Right ventricle myocardium inferior (tissue), 1 donor: ENCODE results near the gene ZNF366. TPM values are rescaled to one million over a fixed set of nuclear protein-coding genes. Genes with fewer than 3 reads are reported as not detected.

Experiments used
- ATAC-seq: fragments of 200-7000 bp; cut with Tn5 transposase; one replicate; pipeline ENCODE4 v1.9.1; 2020; ENCODE audit warnings: mild to moderate bottlenecking, moderate library complexity
- DNase-seq: peaks from one replicate; pipeline ENCODE4 v3.0.0; 2021; ENCODE audit errors: missing footprints
- intact Hi-C: fragments of 100-400 bp; cut with DNase I; formaldehyde crosslinking; loops from one replicate; pipeline ENCODE4 v1.11.0; 2022
- total RNA-seq: library from RNA; stranded (reverse); fragmentation: NEBNext Ultra II Directional; extraction: Animal tissue kit (Norgen Biotek cat#: 25700); gene quantifications from one replicate; pipeline ENCODE4 v1.2.1, GENCODE V29; 2021
- donor health status: DM: no; HTN: yes; CAD: no; lungs with severe emphysema.

Gene ZNF366
- total RNA-seq, 1 donor from 2014 or later: 8.7 TPM

- ATAC-seq: no peak
- intact Hi-C loops: no loop called here
Measured at GRCh38 chr5:72474516-72474915, 32.7 kb downstream of the ZNF366 start.

GRCh38 chr5:72474046-72474500, 33.1 kb downstream of the ZNF366 start:
- intact Hi-C loops: no loop called here

More at GRCh38 chr5:72474516-72474915, 32.7 kb downstream of the ZNF366 start:
- no peak for DNase-seq

GRCh38 chr5:72472666-72473422, 34.4 kb downstream of the ZNF366 start:
- DNase-seq (no peak), ATAC-seq (peak; percentile 63)
- intact Hi-C loops: no loop called here

More at GRCh38 chr5:72474046-72474500, 33.1 kb downstream of the ZNF366 start:
- ATAC-seq (no peak), DNase-seq (no peak)

GRCh38 chr5:72472031-72472430, 35.2 kb downstream of the ZNF366 start:
- DNase-seq: no peak
- no peak for ATAC-seq
- intact Hi-C loops: no loop called here

DNA sequence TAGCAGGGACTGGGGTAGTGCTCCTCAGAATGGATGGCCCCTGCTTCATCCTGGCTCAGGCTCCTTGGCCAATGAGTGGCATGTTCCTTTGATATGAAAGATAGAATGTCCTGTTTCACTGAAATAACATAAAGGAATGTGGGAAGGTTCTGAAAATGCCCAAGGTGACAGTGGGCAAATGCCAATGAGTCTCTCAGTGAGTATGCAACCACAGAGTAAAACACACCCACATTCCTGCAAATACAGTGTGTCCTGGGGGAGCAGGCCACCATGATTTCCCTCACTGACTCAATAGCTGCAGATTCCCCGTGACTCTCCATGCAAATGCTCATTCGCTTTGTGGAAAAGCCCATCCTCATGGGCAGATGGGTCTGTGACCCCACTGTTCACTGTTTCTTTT, 36.4 kb downstream of the ZNF366 start:
- DNase-seq: no peak
- ATAC-seq: no peak
- intact Hi-C loops: no loop called here

DNA sequence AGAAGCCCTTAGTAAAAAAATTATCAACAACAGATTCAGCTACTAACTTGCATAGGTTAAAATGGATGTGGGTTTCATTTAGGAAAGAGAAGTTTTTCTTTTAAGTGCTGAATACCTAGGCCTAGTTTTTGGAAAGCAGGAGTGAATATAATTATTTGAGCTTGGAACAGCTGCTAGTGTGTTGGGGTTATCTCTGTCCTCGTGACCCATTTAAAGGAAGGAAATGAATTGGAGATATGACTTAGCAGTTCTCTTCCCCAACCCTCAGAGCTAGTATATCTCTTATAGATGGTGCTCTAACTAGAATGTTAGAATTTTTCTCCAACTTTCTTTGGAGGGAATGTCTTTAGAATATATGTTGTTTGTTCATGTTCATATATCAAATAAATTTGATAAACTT, 38.6 kb downstream of the ZNF366 start:
- intact Hi-C loops: no loop called here
- no peak for ATAC-seq
- no peak for DNase-seq

GRCh38 chr5:72468024-72468423, 39.2 kb downstream of the ZNF366 start:
- ATAC-seq: no peak
- intact Hi-C loops: no loop called here

GRCh38 chr5:72467461-72467860, 39.7 kb downstream of the ZNF366 start:
- intact Hi-C loops: no loop called here
- DNase-seq (no peak), ATAC-seq (no peak)

More at GRCh38 chr5:72468024-72468423, 39.2 kb downstream of the ZNF366 start:
- no peak for DNase-seq

GRCh38 chr5:72465601-72466563, 41.3 kb downstream of the ZNF366 start:
- DNase-seq (no peak), ATAC-seq (no peak)
- intact Hi-C loops: no loop called here

GRCh38 chr5:72465066-72465465, 42.1 kb downstream of the ZNF366 start:
- no peak for ATAC-seq
- DNase-seq: no peak
- intact Hi-C loops: no loop called here

GRCh38 chr5:72464071-72464470, 43.1 kb downstream of the ZNF366 start:
- DNase-seq: no peak
- no peak for ATAC-seq
- intact Hi-C loops: no loop called here

DNA sequence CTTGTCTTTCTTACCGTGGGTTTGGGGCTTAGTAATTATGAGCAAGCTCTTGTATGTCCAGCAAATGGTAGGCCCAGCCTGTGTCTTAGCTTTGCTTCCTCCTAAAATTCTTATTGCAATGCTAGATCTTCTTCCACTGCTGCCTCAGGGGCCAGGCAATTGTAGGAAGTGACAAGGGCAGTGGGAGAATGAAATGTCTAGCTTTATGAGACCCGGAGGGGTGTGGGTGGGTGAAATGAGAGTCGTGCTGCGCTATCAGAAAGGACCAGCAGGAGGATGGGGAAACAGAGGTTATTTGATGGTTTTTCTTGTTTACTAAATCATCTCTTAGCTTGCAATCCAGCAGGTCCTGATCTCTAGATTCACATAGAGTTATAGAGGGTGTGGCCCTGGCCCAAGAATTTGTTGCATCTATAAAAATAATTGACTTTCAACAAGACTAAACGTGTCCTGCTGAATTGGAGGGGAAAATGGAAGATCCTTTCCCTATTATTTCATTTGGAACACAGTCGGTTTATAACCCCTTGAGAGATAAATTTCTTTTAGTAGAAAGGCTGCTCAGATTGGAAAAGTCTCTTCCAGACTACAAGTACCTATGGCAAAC, 43.7 kb downstream of the ZNF366 start:
- no peak for DNase-seq
- intact Hi-C loops: no loop called here
- no peak for ATAC-seq

- intact Hi-C loops: no loop called here
- DNase-seq (no peak), ATAC-seq (no peak)
Measured at GRCh38 chr5:72460413-72460812, 46.8 kb downstream of the ZNF366 start.

DNA sequence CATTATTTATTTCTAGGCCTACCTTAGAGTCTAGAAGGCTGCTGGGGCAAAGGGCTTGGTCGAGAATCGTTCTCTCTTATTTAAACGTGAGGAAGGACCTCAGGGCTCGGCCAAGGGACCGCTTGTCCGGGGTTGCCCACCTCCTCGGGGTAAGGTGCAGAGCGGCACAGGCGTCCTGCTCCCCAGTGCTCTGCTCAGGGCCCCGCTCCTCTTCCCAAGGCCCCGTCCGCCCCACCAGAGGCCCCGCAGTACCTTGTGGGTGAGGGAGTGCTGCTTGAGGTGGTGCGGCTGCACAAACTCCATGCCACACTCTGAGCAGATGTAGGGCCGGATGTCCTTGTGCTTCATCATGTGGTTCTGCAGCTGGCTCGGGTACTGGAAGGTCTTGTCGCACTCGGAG, 47.3 kb downstream of the ZNF366 start:
- intact Hi-C loops: loop anchor here (10.0 kb wide), 1 partner anchor 55 kb away; no protein-coding TSS in a partner anchor
- no peak for DNase-seq
- ATAC-seq: no peak

- DNase-seq (no peak), ATAC-seq (no peak)
- intact Hi-C loops: loop anchor here (10.0 kb wide), 1 partner anchor 54 kb away; no protein-coding TSS in a partner anchor
Measured at GRCh38 chr5:72459089-72459661, 48.0 kb downstream of the ZNF366 start.

DNA sequence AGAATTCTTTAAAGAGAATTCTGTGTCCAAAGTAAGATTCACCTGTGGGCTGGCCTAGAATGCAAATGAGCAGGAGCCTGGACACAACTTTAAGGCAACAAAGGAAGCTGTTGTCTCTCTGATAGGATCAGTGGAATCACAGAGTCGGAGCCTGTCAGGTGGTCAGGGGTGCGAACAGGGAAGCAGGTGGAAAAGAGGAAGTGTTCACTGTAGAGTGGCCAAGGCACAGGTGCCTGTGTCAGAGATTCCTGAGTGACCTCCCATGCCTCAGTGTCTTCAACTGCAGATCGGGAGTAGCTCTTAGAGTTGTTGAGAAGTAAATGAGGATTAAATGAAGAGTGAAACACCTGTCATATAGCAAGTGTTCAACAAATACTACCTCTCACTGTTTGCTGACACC, 48.8 kb downstream of the ZNF366 start:
- no peak for DNase-seq
- no peak for ATAC-seq
- intact Hi-C loops: loop anchor here (10.0 kb wide), 1 partner anchor 54 kb away; no protein-coding TSS in a partner anchor

GRCh38 chr5:72457491-72457890, 49.7 kb downstream of the ZNF366 start:
- intact Hi-C loops: loop anchor here (10.0 kb wide), 1 partner anchor 53 kb away; no protein-coding TSS in a partner anchor
- ATAC-seq (no peak), DNase-seq (no peak)

- no peak for ATAC-seq
- DNase-seq: no peak
- intact Hi-C loops: loop anchor here (10.0 kb wide), 1 partner anchor 52 kb away; no protein-coding TSS in a partner anchor
Measured at GRCh38 chr5:72456391-72457074, 50.7 kb downstream of the ZNF366 start.
